Testis (tissue), 3 donors: ENCODE measurements around the gene C1orf21. TPM values are rescaled to one million over a fixed set of nuclear protein-coding genes. Genes with fewer than 3 reads are reported as not detected.

Source experiments
- DNase-seq: peaks from one replicate; pipeline ENCODE4 v3.0.0-alpha.2; 2019
- H3K27ac ChIP-seq, 2 donors: fragments of 200-600 bp; sonication (generic); one replicate each; pipeline ENCODE4 v1.5.1; 2019
- H3K27me3 ChIP-seq: fragments of 200-600 bp; sonication (generic); one replicate; pipeline ENCODE4 v1.5.1; 2019
- H3K36me3 ChIP-seq: fragments of 200-600 bp; sonication (generic); one replicate; pipeline ENCODE4 v1.5.1; 2017; ENCODE audit warnings: low read depth; ENCODE audit errors: missing control alignments
- H3K4me1 ChIP-seq: fragments of 200-600 bp; sonication (generic); one replicate; pipeline ENCODE4 v1.5.1; 2019
- H3K4me3 ChIP-seq, 2 donors: fragments of 200-600 bp; sonication (generic); one replicate each; pipeline ENCODE4 v1.5.1; 2017 to 2019
- H3K9me3 ChIP-seq: fragments of 200-600 bp; sonication (generic); one replicate; pipeline ENCODE4 v1.5.1; 2017
- POLR2A ChIP-seq: fragments of 450-650 bp; IDR thresholded peaks from one replicate; pipeline ENCODE4 v1.6.1; 2017; ENCODE audit warnings: antibody characterized with exemption, mild to moderate bottlenecking, moderate library complexity
- WGBS, 2 donors: methylation state at CpG; one replicate each; pipeline ENCODE4 v1.1.5; 2018; 5-methylcytosine and 5-hydroxymethylcytosine counted together
- intact Hi-C: fragments of 100-400 bp; cut with DNase I; formaldehyde crosslinking; loops from one replicate; pipeline ENCODE4 v1.15.1; 2023; ENCODE audit warnings: low total_unique reads
- polyA plus RNA-seq: library from polyadenylated mRNA; stranded (reverse); fragments of 350-450 nt; fragmentation: Illumina TruSeq; extraction: RNeasy Lipid Tissue Mini Kit (QIAGEN cat#74804); gene quantifications from one replicate; pipeline ENCODE4 v1.2.3, GENCODE V29; 2014; ENCODE audit warnings: low read depth, low replicate concordance; ENCODE audit not compliant: insufficient read depth
- total RNA-seq, 2 donors: library from RNA; depleted of rRNA; stranded (reverse); fragments of >200 nt; gene quantifications; one replicate each; pipeline ENCODE4 v1.2.3, GENCODE V29; 2016
- TF ChIP-seq, protein P1 (sequence below), 3 experiments: fragments of 450-650 bp in 2 of 3; fragments of 200-600 bp in 1 of 3; sonication (generic) in 1 of 3; IDR thresholded peaks; one replicate each; pipeline ENCODE4 v1.5.1; 2016 to 2019; ENCODE audit warnings: antibody characterized with exemption in 3 of 3, mild to moderate bottlenecking in 2 of 3, moderate library complexity in 1 of 3

The C1orf21 gene
- total and polyA plus RNA-seq, 3 donors from 2014 or later, result 13.9 to 17.2 (median 16.0) TPM

DNA sequence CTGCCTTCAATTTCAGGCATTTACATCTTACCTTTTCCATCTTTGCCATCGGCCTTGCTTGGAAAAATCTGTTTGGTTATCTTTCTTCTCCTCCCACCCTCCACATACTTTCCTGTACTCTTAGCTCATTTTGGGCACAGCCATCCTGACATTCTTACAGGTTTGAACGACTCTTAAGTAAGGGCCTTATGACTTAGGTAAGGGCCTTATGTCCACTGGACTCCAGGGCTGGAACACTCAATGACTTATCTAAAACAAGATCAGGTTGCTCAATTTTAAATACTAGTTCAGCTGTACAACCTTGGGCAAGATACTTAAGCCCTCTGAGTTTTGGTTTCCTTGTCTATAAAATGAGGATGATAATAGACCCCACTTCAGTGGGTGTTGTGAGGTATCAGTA is 40.9 kb downstream of the C1orf21 start:
- Histone ChIP-seq H3K9me3 (no peaks in the 10 kb centered on the region), H3K4me1 (no peaks in the 10 kb centered on the region), H3K27me3 (no peaks in the 10 kb centered on the region), H3K4me3 (no peak overlapping the region), H3K27ac (no peak overlapping the region), H3K36me3 (no peaks in the 10 kb centered on the region)
- no peak for DNase-seq
- 94 to 100% methylated on average over 2 of the region's 2 CpGs for WGBS, 2 donors
- TF ChIP-seq, protein P1, sequence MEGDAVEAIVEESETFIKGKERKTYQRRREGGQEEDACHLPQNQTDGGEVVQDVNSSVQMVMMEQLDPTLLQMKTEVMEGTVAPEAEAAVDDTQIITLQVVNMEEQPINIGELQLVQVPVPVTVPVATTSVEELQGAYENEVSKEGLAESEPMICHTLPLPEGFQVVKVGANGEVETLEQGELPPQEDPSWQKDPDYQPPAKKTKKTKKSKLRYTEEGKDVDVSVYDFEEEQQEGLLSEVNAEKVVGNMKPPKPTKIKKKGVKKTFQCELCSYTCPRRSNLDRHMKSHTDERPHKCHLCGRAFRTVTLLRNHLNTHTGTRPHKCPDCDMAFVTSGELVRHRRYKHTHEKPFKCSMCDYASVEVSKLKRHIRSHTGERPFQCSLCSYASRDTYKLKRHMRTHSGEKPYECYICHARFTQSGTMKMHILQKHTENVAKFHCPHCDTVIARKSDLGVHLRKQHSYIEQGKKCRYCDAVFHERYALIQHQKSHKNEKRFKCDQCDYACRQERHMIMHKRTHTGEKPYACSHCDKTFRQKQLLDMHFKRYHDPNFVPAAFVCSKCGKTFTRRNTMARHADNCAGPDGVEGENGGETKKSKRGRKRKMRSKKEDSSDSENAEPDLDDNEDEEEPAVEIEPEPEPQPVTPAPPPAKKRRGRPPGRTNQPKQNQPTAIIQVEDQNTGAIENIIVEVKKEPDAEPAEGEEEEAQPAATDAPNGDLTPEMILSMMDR (IDR thresholded peaks at IDR 0.05), result no peak
- TF ChIP-seq POLR2A, result no peak
- intact Hi-C loops, result no loop called here

DNA sequence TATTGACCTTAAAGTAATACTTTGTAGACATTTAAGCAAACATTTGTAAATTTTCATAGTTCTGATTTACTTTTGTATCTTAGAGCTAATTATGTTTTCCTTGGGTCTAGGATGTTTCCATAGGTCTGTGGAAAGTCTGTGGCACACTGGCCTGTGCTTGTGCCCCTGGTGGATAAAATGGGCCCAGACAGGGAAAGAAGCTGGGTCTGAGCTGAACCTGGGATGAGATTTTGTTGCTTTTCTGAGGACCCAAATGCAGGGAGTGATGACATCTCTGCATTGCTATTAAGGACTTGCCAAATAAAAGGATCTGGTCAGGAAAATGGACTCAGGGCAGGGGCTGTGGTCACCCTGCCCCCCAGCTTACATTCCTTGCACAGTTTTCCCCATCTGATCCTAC is 41.8 kb downstream of the C1orf21 start:
- H3K9me3 ChIP-seq, result no peaks in the 10 kb centered on the region
- TF ChIP-seq, protein P1 (IDR thresholded peaks at IDR 0.05), result no peak
- TF ChIP-seq POLR2A, result no peak
- H3K4me1 ChIP-seq, result no peaks in the 10 kb centered on the region
- no peaks in the 10 kb centered on the region for H3K36me3 ChIP-seq
- no peaks in the 10 kb centered on the region for H3K27me3 ChIP-seq
- H3K4me3 ChIP-seq, result no peak overlapping the region
- intact Hi-C loops, result no loop called here
- DNase-seq, result no peak
- no peak overlapping the region for H3K27ac ChIP-seq

DNA sequence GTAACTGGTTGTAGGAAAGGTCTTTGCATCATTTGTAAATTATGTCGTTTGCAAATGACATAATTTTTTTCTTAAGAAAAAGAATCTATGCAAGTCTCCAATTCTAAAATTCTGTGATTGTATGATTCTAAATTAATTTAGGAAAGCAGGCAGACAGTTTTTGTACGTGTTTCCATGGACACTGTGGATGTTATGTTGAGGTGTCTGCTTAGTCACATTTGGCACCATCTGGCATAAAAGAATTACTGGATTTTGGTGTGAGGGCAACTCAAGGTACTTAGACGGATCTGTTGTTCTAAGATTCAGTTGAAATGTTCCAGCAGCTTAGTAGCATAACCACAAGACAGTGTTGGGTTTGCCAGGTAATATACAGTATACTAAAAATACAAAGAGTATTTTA is 42.5 kb downstream of the C1orf21 start:
- Histone ChIP-seq H3K27me3 (no peaks in the 10 kb centered on the region), H3K27ac (no peak overlapping the region), H3K9me3 (no peaks in the 10 kb centered on the region), H3K36me3 (no peaks in the 10 kb centered on the region), H3K4me1 (no peaks in the 10 kb centered on the region), H3K4me3 (no peak overlapping the region)
- WGBS, 2 donors, result 91 to 93% methylated on average over 3 of the region's 3 CpGs
- TF ChIP-seq, protein P1 (IDR thresholded peaks at IDR 0.05), result no peak
- TF ChIP-seq POLR2A, result no peak
- intact Hi-C loops, result no loop called here
- no peak for DNase-seq

DNA sequence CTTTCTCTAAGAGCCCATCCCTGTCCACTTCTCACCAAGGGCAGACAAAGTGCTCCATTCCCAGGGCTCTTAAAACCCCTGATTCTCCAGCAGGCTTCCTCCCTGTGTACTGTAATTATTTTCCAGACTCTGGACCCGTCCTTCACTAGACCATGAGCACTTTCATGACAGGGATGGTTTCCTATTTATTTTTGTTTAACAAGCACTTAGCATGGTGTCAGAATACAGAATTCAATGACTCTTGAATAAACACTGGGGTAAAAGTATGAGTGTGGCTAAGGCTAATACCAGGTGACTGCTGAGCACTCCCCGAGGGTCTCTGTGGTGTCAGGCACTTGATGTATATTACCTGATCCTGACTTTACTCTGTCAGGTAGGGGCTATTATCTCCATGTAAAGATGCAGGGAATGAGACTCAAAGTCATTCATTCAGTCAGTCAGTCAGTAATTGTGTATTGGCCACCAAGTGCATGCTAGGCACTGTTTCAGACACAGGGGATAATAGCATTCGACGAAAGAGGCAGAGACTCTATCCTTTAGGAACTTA is 47.2 kb downstream of the C1orf21 start:
- TF ChIP-seq POLR2A, result no peak
- TF ChIP-seq, protein P1 (IDR thresholded peaks at IDR 0.05), result no peak
- intact Hi-C loops, result no loop called here
- Histone ChIP-seq H3K4me1 (no peaks in the 10 kb centered on the region), H3K27me3 (no peaks in the 10 kb centered on the region), H3K27ac (no peak overlapping the region), H3K9me3 (no peaks in the 10 kb centered on the region), H3K36me3 (no peaks in the 10 kb centered on the region), H3K4me3 (no peak overlapping the region)
- WGBS, 2 donors, result 95% methylated on average over 4 of the region's 4 CpGs
- DNase-seq, result no peak

DNA sequence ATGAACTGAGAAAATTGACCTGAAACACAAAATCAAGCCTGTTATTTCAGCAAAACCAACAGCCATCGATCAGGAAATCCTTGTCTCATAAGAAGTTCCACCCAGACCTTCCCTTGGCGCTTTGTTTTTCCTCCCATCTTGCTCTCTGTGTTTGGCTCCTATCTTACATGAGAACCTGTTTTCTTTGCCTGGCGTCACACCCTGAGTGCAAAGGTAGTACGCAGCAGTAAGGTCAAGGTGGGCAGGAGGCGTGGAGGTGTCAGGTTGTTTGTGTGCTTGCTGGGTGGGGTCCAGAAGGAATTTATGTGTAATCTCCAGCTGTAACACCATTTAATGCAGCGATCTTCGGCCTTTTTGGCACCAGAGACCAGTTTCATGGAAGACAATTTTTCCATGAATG is 50.5 kb downstream of the C1orf21 start:
- Histone ChIP-seq H3K27ac (no peak overlapping the region), H3K9me3 (no peaks in the 10 kb centered on the region), H3K4me3 (no peak overlapping the region), H3K36me3 (no peaks in the 10 kb centered on the region), H3K4me1 (no peaks in the 10 kb centered on the region), H3K27me3 (no peaks in the 10 kb centered on the region)
- 92 to 99% methylated on average over 7 of the region's 7 CpGs for WGBS, 2 donors
- DNase-seq, result no peak
- intact Hi-C loops, result no loop called here
- TF ChIP-seq POLR2A, result no peak
- TF ChIP-seq, protein P1 (IDR thresholded peaks at IDR 0.05), result no peak
